HS-5 (cell line): ENCODE data around the gene ERBB4.
"Not testable (repeated sequence)": the region's sequence is repeated elsewhere in the genome, so short reads cannot be mapped to it uniquely, and the experiment has no call there.

Source experiments
- DNase-seq: peaks from one replicate; pipeline ENCODE4 v3.0.0-alpha.2; 2012; ENCODE audit warnings: low read depth

The ERBB4 gene

DNA sequence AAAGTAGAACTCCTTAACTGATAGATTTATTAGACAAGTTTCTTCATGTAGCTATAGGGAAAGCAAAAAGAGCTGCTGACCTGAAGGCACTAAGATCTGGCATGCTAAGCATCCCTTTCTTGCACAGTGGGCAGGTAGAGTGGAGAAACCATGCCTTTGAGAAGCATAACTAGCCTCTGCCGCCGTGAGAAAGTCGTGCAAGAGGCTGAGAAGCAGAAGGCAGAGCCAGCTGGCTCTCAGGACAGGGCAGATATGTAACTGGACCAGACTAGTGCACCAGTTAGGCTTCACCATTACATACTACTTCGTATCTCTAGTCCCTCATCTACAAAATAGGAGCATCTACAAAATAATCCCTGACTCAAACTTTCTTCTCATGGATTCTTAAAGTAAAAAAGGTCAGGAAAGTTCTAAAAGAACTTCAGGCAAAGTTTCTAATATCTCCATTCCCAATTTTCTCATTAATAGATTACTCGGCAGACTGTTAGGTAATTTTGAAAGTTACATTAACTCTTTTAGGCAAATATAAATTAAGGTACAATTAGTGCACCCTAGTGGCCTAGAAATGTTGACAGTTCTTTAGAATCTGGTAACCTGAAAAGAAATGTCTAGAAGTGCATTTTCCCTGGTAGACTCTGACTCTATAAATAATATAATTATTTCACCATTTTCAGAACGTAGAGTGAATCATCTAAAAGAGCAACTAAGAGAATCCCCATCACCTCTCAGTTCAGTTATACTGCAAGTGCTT is 10.3 kb downstream of the ERBB4 start:
- DNase-seq, result no peak

- DNase-seq, result no peak
Observed at GRCh38 chr2:212526059-212526458, 12.5 kb downstream of the ERBB4 start.

DNA sequence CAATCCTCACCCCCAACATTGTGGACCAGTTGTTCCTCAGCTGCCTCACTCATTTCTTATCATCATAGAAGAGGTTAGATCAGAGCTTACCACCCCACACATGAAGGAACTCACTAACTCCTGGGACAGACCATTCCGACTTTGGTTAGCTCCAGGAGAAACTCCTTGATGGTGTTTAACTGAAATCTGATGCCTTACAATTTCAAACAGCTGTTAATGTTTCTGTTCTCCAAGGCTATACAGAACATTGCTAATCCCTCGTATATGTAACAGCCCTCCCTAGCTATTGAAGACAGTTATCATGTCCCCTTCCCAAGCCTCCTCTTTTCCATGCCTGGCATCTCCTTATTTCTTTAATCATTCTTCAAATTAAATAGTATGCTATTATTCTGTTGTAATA is 14.8 kb downstream of the ERBB4 start:
- DNase-seq, result no peak

- no peak for DNase-seq
Observed at GRCh38 chr2:212520340-212520739, 18.3 kb downstream of the ERBB4 start.

DNA sequence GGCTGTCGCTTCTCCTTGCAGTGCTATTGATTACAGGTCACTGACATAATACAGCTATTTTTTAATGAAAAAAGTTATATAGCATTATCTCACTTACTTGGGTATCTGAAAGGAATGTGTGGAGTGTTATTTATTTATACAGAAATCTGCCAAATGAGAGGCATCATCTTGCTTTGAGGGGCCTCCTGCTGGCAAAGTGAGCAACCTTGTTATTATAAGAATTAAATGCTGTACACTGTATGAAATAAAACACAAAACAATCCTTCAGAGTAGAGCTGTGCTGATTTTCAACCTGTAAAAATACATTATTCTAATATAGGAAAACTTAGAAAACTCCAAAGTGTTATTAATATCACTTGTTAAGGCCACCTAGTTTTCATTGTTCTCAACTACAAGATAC is 20.9 kb downstream of the ERBB4 start:
- no peak for DNase-seq

DNA sequence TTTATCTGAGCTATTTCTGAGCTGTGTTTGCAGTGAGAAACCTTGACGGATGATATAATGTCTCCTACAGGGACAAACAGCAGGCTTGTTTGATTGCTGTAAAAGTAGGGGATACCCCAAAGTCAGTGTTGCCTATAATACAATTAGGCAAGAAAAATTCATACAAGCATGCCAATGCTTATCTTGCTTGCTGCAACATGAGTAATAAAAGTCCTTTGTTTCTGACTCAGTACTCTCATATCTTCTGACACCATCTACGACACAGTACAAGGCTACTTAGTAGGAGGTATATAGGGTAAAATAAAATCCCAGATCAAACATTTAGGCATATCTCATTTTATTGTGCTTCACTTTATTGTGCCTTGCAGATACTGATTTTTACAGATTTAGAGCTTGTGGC is 33.0 kb downstream of the ERBB4 start:
- no peak for DNase-seq

GRCh38 chr2:212495046-212495445 is 43.6 kb downstream of the ERBB4 start:
- DNase-seq, result no peak

GRCh38 chr2:212494418-212495020 is 44.1 kb downstream of the ERBB4 start:
- DNase-seq, result no peak

- no peak for DNase-seq
Observed at GRCh38 chr2:212489719-212490346, 48.8 kb downstream of the ERBB4 start.

- no peak for DNase-seq
Observed at GRCh38 chr2:212488611-212489010, 50.0 kb downstream of the ERBB4 start.

DNA sequence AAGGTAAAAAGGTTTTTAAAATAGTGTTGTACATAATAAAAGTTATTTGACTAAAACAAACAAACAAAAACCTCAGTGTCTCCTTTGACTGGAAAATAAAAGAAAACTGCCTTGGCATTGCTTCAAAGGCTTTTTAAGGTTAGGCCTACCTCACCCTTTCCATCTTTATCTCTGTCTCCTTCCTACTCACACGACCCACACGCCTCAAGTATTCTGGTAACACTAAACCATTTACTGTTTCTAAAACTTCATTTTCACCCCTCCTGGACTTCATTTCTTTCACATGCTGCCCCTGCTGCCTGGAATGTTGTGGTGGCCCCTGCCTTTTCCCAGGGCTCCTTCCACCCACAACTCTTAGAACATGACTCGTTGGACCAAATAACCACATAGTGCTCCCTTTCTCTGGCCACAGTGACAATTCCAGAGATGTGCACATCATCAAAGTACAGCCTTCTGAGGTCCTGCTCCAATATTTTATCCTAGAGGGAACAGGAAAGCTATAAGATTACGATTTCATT is 54.0 kb downstream of the ERBB4 start:
- peak; percentile 8 for DNase-seq

- DNase-seq, result no peak
Observed at GRCh38 chr2:212480447-212480846, 58.2 kb downstream of the ERBB4 start.

DNA sequence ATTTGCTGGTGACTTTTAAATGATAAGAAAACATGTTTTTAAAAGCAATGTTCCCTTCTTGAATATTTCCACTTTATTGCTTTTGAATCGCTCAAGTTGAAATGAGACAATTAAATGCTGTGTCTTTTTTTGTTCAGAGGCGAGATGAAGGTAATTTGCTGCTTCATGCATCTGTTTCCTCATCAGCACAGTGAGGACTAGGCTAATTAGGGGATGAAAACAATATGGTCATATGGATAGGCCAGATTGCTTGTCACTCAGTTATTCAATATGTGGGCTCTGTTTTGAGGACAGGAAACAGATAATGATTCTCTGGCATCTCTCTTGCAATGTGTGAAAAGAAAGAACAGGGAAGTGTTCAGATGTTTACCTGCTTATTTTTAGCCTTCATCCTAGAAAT is 61.0 kb downstream of the ERBB4 start:
- no peak for DNase-seq

DNA sequence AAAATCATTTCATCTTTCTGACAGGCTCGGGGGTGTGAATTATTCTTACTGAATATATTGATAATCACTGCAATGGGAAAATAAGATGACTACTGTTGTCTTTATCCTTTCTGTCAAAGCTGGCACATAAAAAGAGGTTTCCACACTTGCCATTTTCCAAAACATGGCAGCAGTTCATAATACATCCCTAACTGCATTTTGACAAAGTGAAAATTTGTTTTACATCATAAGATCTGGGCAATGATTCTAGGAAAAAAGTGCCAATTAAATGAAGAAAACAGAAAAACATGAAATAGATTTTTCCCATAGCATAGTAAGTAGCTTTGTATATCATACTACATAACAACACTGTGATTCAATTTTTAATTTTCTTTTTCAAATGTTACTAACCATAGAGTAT is 65.4 kb downstream of the ERBB4 start:
- no peak for DNase-seq

DNA sequence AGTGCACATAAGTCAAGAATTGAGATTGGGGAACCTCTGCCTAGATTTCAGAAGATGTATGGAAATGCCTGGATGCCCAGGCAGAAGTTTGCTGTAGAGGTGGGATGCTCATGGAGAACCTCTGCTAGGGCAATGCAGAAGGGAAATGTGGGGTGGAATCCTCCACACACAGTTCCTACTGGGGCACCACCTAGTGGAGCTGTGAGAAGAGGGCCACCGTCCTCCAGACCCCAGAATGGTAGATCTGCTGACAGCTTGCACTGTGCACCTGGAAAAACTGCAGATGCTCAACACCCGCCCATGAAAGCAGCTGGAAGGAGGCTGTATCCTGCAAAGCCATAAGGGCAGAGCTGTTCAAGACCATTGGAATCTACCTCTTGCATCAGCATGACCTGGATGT is 71.1 kb downstream of the ERBB4 start:
- DNase-seq, result not testable (repeated sequence)

- no peak for DNase-seq
Observed at GRCh38 chr2:212465456-212465855, 73.1 kb downstream of the ERBB4 start.

- DNase-seq, result not testable (repeated sequence)
Observed at GRCh38 chr2:212461708-212462107, 76.9 kb downstream of the ERBB4 start.

DNA sequence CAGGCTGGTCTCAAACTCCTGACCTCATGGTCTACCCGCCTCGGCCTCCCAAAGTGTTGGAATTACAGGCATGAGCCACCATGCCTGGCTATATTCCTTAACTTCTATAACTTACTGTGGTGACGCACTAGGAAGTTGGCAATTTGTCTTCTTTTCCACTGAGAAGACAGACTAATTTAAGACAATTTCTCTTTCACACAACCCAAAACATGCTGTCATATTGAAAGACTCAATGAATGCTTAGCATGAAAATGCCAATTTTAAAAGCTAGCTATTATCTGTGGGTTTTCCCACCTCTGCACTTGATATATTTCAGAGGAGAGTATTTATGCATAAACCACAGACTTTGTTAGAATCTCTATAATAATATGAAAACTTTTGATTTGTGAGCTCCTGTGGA is 84.5 kb downstream of the ERBB4 start:
- DNase-seq, result no peak

DNA sequence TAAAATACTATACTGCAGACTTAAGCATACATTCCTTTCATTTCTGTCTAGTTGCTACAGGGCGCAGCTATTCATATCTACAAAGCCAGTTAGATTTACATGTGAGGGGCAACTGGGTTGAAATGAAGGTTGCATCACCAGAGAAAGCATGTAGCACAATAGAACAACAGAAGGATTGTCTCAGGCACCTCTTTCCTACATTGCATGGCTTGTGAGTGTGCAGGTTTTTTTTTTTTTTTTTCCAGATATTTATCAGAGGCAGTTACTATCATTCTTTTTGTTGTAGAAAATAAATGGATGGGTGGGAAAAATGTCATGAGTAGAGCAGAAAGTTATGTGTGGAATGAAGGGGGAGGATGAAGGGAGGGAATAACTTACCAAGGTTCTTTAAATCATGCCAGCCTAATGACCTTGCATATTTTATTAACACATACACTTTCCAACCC is 86.8 kb downstream of the ERBB4 start:
- peak; percentile 70 for DNase-seq

- no peak for DNase-seq
Observed at GRCh38 chr2:212448698-212449097, 89.9 kb downstream of the ERBB4 start.

DNA sequence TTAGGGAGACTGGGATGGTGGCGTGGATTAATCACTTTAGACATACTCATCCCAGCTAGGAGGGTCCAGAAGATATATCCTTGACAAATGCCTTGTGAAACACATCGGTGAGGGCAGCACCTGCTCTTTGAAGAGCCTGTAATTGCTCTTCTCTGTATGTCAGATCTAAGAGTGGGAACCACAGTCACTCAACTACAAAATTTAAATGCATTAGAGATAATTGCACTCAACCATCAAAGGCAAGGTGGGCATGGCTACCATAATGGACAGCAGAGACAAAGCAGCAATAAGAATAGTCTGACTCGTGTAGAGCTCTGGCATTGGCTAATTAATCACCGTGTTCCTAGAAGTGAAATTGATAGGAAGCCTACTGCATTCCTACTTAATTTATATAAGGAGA is 96.8 kb downstream of the ERBB4 start:
- no peak for DNase-seq

- DNase-seq, result no peak
Observed at GRCh38 chr2:212441141-212441540, 97.5 kb downstream of the ERBB4 start.
